Naive thymus-derived CD4-positive, alpha-beta T cell (primary cell): Measurements from ENCODE around the gene THBD. TPM values are rescaled to one million over a fixed set of nuclear protein-coding genes. Genes with fewer than 3 reads are reported as not detected.
A peak's percentile ranks its signal among the peaks of the same experiment; 100 is the strongest.

Experiments
- ATAC-seq: fragments of 150-1000 bp; cut with Tn5 transposase; 2 replicates; pipeline ENCODE4 v1.10.0; 2021; ENCODE audit warnings: mild to moderate bottlenecking, moderate library complexity
- CTCF ChIA-PET: fragments of 350-600 bp; sonication (Branson Sonifier 250); formaldehyde crosslinking; loops from one replicate; lab custom pipeline; 2021; ENCODE audit warnings: antibody characterized with exemption; lab: Charles Lee
- POLR2A ChIA-PET: fragments of 350-600 bp; sonication (Branson Sonifier 250); formaldehyde crosslinking; loops from one replicate; lab custom pipeline; 2021; ENCODE audit warnings: antibody characterized with exemption, inconsistent platforms; lab: Charles Lee
- DNase-seq, 9 donors: peaks; one replicate each; pipeline versions ENCODE4 v3.0.0 to v3.0.0-alpha.2; 2020 to 2022; ENCODE audit warnings: mixed read lengths in 1 of 9
- H3K27ac ChIP-seq: one replicate; pipeline ENCODE4 v1.7.0; 2013; ENCODE audit warnings: mild to moderate bottlenecking, low read depth, low read length, moderate library complexity
- H3K27me3 ChIP-seq, 2 donors: one replicate each; pipeline ENCODE4 v1.7.0; 2013; ENCODE audit warnings: low read length in 2 of 2, mild to moderate bottlenecking in 2 of 2, moderate library complexity in 2 of 2; ENCODE audit not compliant: control insufficient read depth in 2 of 2, insufficient read depth in 2 of 2
- H3K36me3 ChIP-seq, 3 experiments: 1 replicate in 2 of 3; 2 replicates in 1 of 3; pipeline ENCODE4 v1.7.0; 2013; ENCODE audit warnings: low read length in 3 of 3, mild to moderate bottlenecking in 3 of 3, moderate library complexity in 1 of 3; ENCODE audit not compliant: insufficient read depth in 3 of 3, control insufficient read depth in 2 of 3
- H3K4me1 ChIP-seq, 2 donors: one replicate each; pipeline ENCODE4 v1.7.0; 2013; ENCODE audit warnings: low read length in 2 of 2, mild to moderate bottlenecking in 2 of 2, moderate library complexity in 1 of 2; ENCODE audit not compliant: control insufficient read depth in 2 of 2, insufficient read depth in 2 of 2
- H3K4me3 ChIP-seq: 2 replicates; pipeline ENCODE4 v1.7.0; 2013; ENCODE audit warnings: mild to moderate bottlenecking, low read length
- H3K9me3 ChIP-seq, 3 experiments: 1 replicate in 2 of 3; 2 replicates in 1 of 3; pipeline ENCODE4 v1.7.0; 2013; ENCODE audit warnings: low read length in 3 of 3; ENCODE audit not compliant: control insufficient read depth in 2 of 3
- H3K27ac Mint-ChIP-seq, 9 donors: one replicate each; pipeline ENCODE4 v1.8.0; 2020 to 2022; ENCODE audit warnings: mixed read lengths in 9 of 9, mild to moderate bottlenecking in 8 of 9, moderate library complexity in 5 of 9, inconsistent platforms in 2 of 9
- H3K27me3 Mint-ChIP-seq, 5 donors: one replicate each; pipeline ENCODE4 v1.8.0; 2021 to 2022; ENCODE audit warnings: mixed read lengths in 5 of 5, mild to moderate bottlenecking in 1 of 5
- H3K36me3 Mint-ChIP-seq, 5 donors: one replicate each; pipeline ENCODE4 v1.8.0; 2020 to 2022; ENCODE audit warnings: mixed read lengths in 5 of 5, mild to moderate bottlenecking in 3 of 5, inconsistent platforms in 1 of 5
- H3K4me1 Mint-ChIP-seq, 7 donors: one replicate each; pipeline ENCODE4 v1.8.0; 2020 to 2022; ENCODE audit warnings: mixed read lengths in 7 of 7, mild to moderate bottlenecking in 3 of 7, inconsistent platforms in 1 of 7
- H3K4me3 Mint-ChIP-seq, 10 donors: one replicate each; pipeline ENCODE4 v1.8.0; 2020 to 2022; ENCODE audit warnings: mild to moderate bottlenecking in 10 of 10, mixed read lengths in 10 of 10, moderate library complexity in 6 of 10, inconsistent platforms in 2 of 10
- H3K9me3 Mint-ChIP-seq, 11 donors: one replicate each; pipeline ENCODE4 v1.8.0; 2020 to 2022; ENCODE audit warnings: mixed read lengths in 11 of 11, mild to moderate bottlenecking in 4 of 11, inconsistent platforms in 1 of 11, moderate library complexity in 1 of 11
- intact Hi-C, 2 donors: fragments of 100-400 bp; cut with micrococcal nuclease; formaldehyde crosslinking; loops; one replicate each; pipeline ENCODE4 v1.15.1; 2023
- polyA plus RNA-seq, 2 donors: library from polyadenylated mRNA; unstranded; fragments of 300-500 nt; fragmentation: Illumina TruSeq; gene quantifications; one replicate each; pipeline ENCODE4 v1.2.3, GENCODE V29; 2021
- total RNA-seq, 6 experiments: library from RNA in 5 of 6; stranded (reverse) in 5 of 6; gene quantifications; 1 replicate in 5 of 6; 2 replicates in 1 of 6; pipeline ENCODE4 v1.2.3 and lab custom pipeline; 2021 to 2026

THBD gene
- total and polyA plus RNA-seq, 7 experiments from 2014 or later: 0.54 to 14.6 (median 4.2) TPM; not detected in 3

GRCh38 chr20:23048283-23049200 is 930 bp downstream of the THBD start:
- ATAC-seq (peak; percentile 66), DNase-seq (peak in 2 of 9 donors; percentile 29 to 57)
- peak overlapping the region in 2 of 10 donors; percentile 30 to 44 for H3K4me3 Mint-ChIP-seq
- Histone ChIP-seq H3K9me3 (no peaks in the 10 kb centered on the region), H3K27me3 (peaks cover 0 to 2% of the 10 kb centered on the region in 2 donors), H3K4me3 (no peak overlapping the region), H3K4me1 (no peaks in the 10 kb centered on the region), H3K36me3 (no peaks in the 10 kb centered on the region), H3K27ac (no peak overlapping the region)
- CTCF ChIA-PET: no interaction called here
- peaks cover 0 to 3% (median 0%) of the 10 kb centered on the region in 5 donors for H3K36me3 Mint-ChIP-seq
- intact Hi-C loops: no loop called here
- H3K4me1 Mint-ChIP-seq: peaks cover 0 to 19% (median 6%) of the 10 kb centered on the region in 7 donors
- peaks cover 0 to 6% (median 0%) of the 10 kb centered on the region in 11 donors for H3K9me3 Mint-ChIP-seq
- POLR2A ChIA-PET: no interaction called here
- H3K27me3 Mint-ChIP-seq: peaks cover 48 to 82% (median 57%) of the 10 kb centered on the region in 5 donors
- no peak overlapping the region for H3K27ac Mint-ChIP-seq

- Histone ChIP-seq H3K36me3 (no peaks in the 10 kb centered on the region), H3K9me3 (no peaks in the 10 kb centered on the region), H3K27ac (no peak overlapping the region), H3K27me3 (no peaks in the 10 kb centered on the region), H3K4me3 (no peak overlapping the region), H3K4me1 (no peaks in the 10 kb centered on the region)
- Mint-ChIP-seq H3K9me3 (peaks cover 0 to 3% (median 0%) of the 10 kb centered on the region in 11 donors), H3K36me3 (peaks cover 0 to 3% (median 0%) of the 10 kb centered on the region in 5 donors), H3K4me1 (peaks cover 0 to 19% (median 6%) of the 10 kb centered on the region in 7 donors), H3K27me3 (peaks cover 41 to 78% (median 52%) of the 10 kb centered on the region in 5 donors), H3K27ac (no peak overlapping the region), H3K4me3 (peak overlapping the region in 1 of 10 donors; percentile 28)
- POLR2A ChIA-PET: no interaction called here
- ATAC-seq (no peak), DNase-seq (no peak)
- CTCF ChIA-PET: no interaction called here
- intact Hi-C loops: no loop called here
These were observed 1.7 kb downstream of the THBD start for GRCh38 chr20:23047738-23048214.

GRCh38 chr20:23047001-23047737 is 2.3 kb downstream of the THBD start:
- DNase-seq (no peak), ATAC-seq (no peak)
- ChIA-PET CTCF (no interaction called here), POLR2A (no interaction called here)
- H3K4me3 Mint-ChIP-seq: peak overlapping the region in 3 of 10 donors; percentile 26 to 31 (median 28)
- H3K27ac Mint-ChIP-seq: no peak overlapping the region
- peaks cover 0 to 3% (median 0%) of the 10 kb centered on the region in 5 donors for H3K36me3 Mint-ChIP-seq
- intact Hi-C loops: no loop called here
- H3K27me3 Mint-ChIP-seq: peaks cover 37 to 72% (median 46%) of the 10 kb centered on the region in 5 donors
- no peak overlapping the region for H3K4me3 ChIP-seq
- H3K4me1 Mint-ChIP-seq: peaks cover 0 to 19% (median 6%) of the 10 kb centered on the region in 7 donors
- no peaks in the 10 kb centered on the region for H3K27me3 ChIP-seq
- H3K9me3 ChIP-seq: no peaks in the 10 kb centered on the region
- H3K9me3 Mint-ChIP-seq: peaks cover 0 to 3% (median 0%) of the 10 kb centered on the region in 11 donors
- no peak overlapping the region for H3K27ac ChIP-seq
- H3K36me3 ChIP-seq: no peaks in the 10 kb centered on the region
- no peaks in the 10 kb centered on the region for H3K4me1 ChIP-seq

- intact Hi-C loops: no loop called here
- ATAC-seq (no peak), DNase-seq (no peak)
- H3K27ac ChIP-seq: no peak overlapping the region
- Mint-ChIP-seq H3K27me3 (peaks cover 37 to 69% (median 44%) of the 10 kb centered on the region in 5 donors), H3K9me3 (peaks cover 0 to 3% (median 0%) of the 10 kb centered on the region in 11 donors), H3K36me3 (peaks cover 0 to 3% (median 0%) of the 10 kb centered on the region in 5 donors), H3K27ac (no peak overlapping the region), H3K4me1 (peaks cover 0 to 18% (median 6%) of the 10 kb centered on the region in 7 donors), H3K4me3 (no peak overlapping the region)
- POLR2A ChIA-PET: no interaction called here
- H3K27me3 ChIP-seq: no peaks in the 10 kb centered on the region
- no peaks in the 10 kb centered on the region for H3K4me1 ChIP-seq
- CTCF ChIA-PET: no interaction called here
- H3K36me3 ChIP-seq: no peaks in the 10 kb centered on the region
- H3K4me3 ChIP-seq: no peak overlapping the region
- H3K9me3 ChIP-seq: no peaks in the 10 kb centered on the region
These were observed 3.0 kb downstream of the THBD start for GRCh38 chr20:23046431-23046830.

GRCh38 chr20:23043376-23043775 is 6.1 kb downstream of the THBD start:
- Mint-ChIP-seq H3K27ac (no peak overlapping the region), H3K36me3 (peaks cover 0 to 3% (median 0%) of the 10 kb centered on the region in 5 donors), H3K4me1 (peaks cover 0 to 11% (median 6%) of the 10 kb centered on the region in 7 donors), H3K27me3 (peaks cover 34 to 64% (median 43%) of the 10 kb centered on the region in 5 donors), H3K4me3 (no peak overlapping the region), H3K9me3 (peaks cover 0 to 3% (median 0%) of the 10 kb centered on the region in 11 donors)
- Histone ChIP-seq H3K27me3 (peaks cover 0 to 2% of the 10 kb centered on the region in 2 donors), H3K4me3 (no peak overlapping the region), H3K36me3 (no peaks in the 10 kb centered on the region), H3K27ac (no peak overlapping the region), H3K9me3 (no peaks in the 10 kb centered on the region), H3K4me1 (no peaks in the 10 kb centered on the region)
- ChIA-PET POLR2A (no interaction called here), CTCF (no interaction called here)
- DNase-seq (no peak), ATAC-seq (no peak)
- intact Hi-C loops: no loop called here

- H3K27me3 ChIP-seq: peaks cover 0 to 3% of the 10 kb centered on the region in 2 donors
- no peak overlapping the region for H3K27ac Mint-ChIP-seq
- CTCF ChIA-PET: no interaction called here
These were observed 7.2 kb downstream of the THBD start for GRCh38 chr20:23042270-23042669.

More at GRCh38 chr20:23042270-23042669, 7.2 kb downstream of the THBD start:
- Mint-ChIP-seq H3K4me1 (peaks cover 0 to 6% (median 5%) of the 10 kb centered on the region in 7 donors), H3K27me3 (peaks cover 35 to 59% (median 41%) of the 10 kb centered on the region in 5 donors), H3K9me3 (peaks cover 0 to 3% (median 0%) of the 10 kb centered on the region in 11 donors), H3K36me3 (peaks cover 0 to 3% (median 0%) of the 10 kb centered on the region in 5 donors), H3K4me3 (no peak overlapping the region)
- POLR2A ChIA-PET: no interaction called here
- H3K36me3 ChIP-seq: no peaks in the 10 kb centered on the region
- no peak for DNase-seq
- no peak for ATAC-seq
- no peaks in the 10 kb centered on the region for H3K9me3 ChIP-seq
- intact Hi-C loops: no loop called here
- H3K4me1 ChIP-seq: no peaks in the 10 kb centered on the region
- H3K27ac ChIP-seq: no peak overlapping the region
- no peak overlapping the region for H3K4me3 ChIP-seq
